HUES48 (cell line): Measurements from ENCODE around the gene FGF23.
A peak's percentile ranks its signal among the peaks of the same experiment; 100 is the strongest.

Experiments used
- H3K27ac ChIP-seq: one replicate; pipeline ENCODE4 v1.7.0; 2013; ENCODE audit warnings: low read depth, low read length, inconsistent platforms
- H3K27me3 ChIP-seq: 2 replicates; pipeline ENCODE4 v1.6.1; 2013; ENCODE audit warnings: mild to moderate bottlenecking, low read length; ENCODE audit not compliant: control insufficient read depth, insufficient read depth
- H3K36me3 ChIP-seq: 2 replicates; pipeline ENCODE4 v1.6.1; 2013; ENCODE audit warnings: low read length; ENCODE audit not compliant: control insufficient read depth, insufficient read depth
- H3K4me1 ChIP-seq: 2 replicates; pipeline ENCODE4 v1.6.1; 2013; ENCODE audit warnings: mild to moderate bottlenecking, low read length; ENCODE audit not compliant: control insufficient read depth, insufficient read depth
- H3K4me3 ChIP-seq: 2 replicates; pipeline ENCODE4 v1.5.1; 2013; ENCODE audit warnings: mild to moderate bottlenecking, low read depth, low read length
- H3K9ac ChIP-seq: 2 replicates; pipeline ENCODE4 v1.6.1; 2013; ENCODE audit warnings: mild to moderate bottlenecking, low read depth, low read length, moderate library complexity
- H3K9me3 ChIP-seq: 2 replicates; pipeline ENCODE4 v1.6.1; 2013; ENCODE audit warnings: low read length; ENCODE audit not compliant: control insufficient read depth, insufficient read depth

Gene FGF23

GRCh38 chr12:4353785-4354208 lies 25.7 kb downstream of the FGF23 start:
- no peak overlapping the region for H3K27ac ChIP-seq
- no peaks in the 10 kb centered on the region for H3K4me1 ChIP-seq
- no peaks in the 10 kb centered on the region for H3K27me3 ChIP-seq
- H3K9ac ChIP-seq = no peak overlapping the region
- H3K9me3 ChIP-seq = no peaks in the 10 kb centered on the region
- peaks cover 47% of the 10 kb centered on the region for H3K36me3 ChIP-seq
- H3K4me3 ChIP-seq = no peak overlapping the region

- Histone ChIP-seq H3K9ac (no peak overlapping the region), H3K4me1 (no peaks in the 10 kb centered on the region), H3K36me3 (peaks cover 35% of the 10 kb centered on the region), H3K27me3 (no peaks in the 10 kb centered on the region), H3K4me3 (no peak overlapping the region), H3K9me3 (no peaks in the 10 kb centered on the region), H3K27ac (no peak overlapping the region)
Measured at GRCh38 chr12:4346931-4347330, 32.6 kb downstream of the FGF23 start.

GRCh38 chr12:4331842-4332241 lies 47.7 kb downstream of the FGF23 start:
- Histone ChIP-seq H3K9me3 (no peaks in the 10 kb centered on the region), H3K27ac (no peak overlapping the region), H3K36me3 (peaks cover 39% of the 10 kb centered on the region), H3K27me3 (no peaks in the 10 kb centered on the region), H3K4me1 (no peaks in the 10 kb centered on the region), H3K4me3 (no peak overlapping the region), H3K9ac (no peak overlapping the region)

GRCh38 chr12:4331221-4331620 lies 48.3 kb downstream of the FGF23 start:
- Histone ChIP-seq H3K9ac (no peak overlapping the region), H3K4me1 (no peaks in the 10 kb centered on the region), H3K4me3 (no peak overlapping the region), H3K27me3 (no peaks in the 10 kb centered on the region), H3K36me3 (peaks cover 33% of the 10 kb centered on the region), H3K9me3 (no peaks in the 10 kb centered on the region), H3K27ac (no peak overlapping the region)

- no peaks in the 10 kb centered on the region for H3K9me3 ChIP-seq
- H3K36me3 ChIP-seq = peaks cover 30% of the 10 kb centered on the region
- no peaks in the 10 kb centered on the region for H3K27me3 ChIP-seq
- no peak overlapping the region for H3K9ac ChIP-seq
- H3K27ac ChIP-seq = no peak overlapping the region
- H3K4me3 ChIP-seq = no peak overlapping the region
- H3K4me1 ChIP-seq = no peaks in the 10 kb centered on the region
Measured at GRCh38 chr12:4330203-4330602, 49.3 kb downstream of the FGF23 start.

GRCh38 chr12:4327293-4327692 lies 52.2 kb downstream of the FGF23 start:
- Histone ChIP-seq H3K27me3 (no peaks in the 10 kb centered on the region), H3K9me3 (no peaks in the 10 kb centered on the region), H3K27ac (no peak overlapping the region), H3K36me3 (peaks cover 27% of the 10 kb centered on the region), H3K4me1 (peaks cover 3% of the 10 kb centered on the region; the same call in 1 of the 2 replicates), H3K9ac (no peak overlapping the region), H3K4me3 (no peak overlapping the region)

- H3K4me1 ChIP-seq = peaks cover 6% of the 10 kb centered on the region; the same call in 1 of the 2 replicates
- H3K27me3 ChIP-seq = no peaks in the 10 kb centered on the region
- no peak overlapping the region for H3K4me3 ChIP-seq
- no peak overlapping the region for H3K9ac ChIP-seq
- H3K36me3 ChIP-seq = peaks cover 16% of the 10 kb centered on the region
- H3K27ac ChIP-seq = no peak overlapping the region
- H3K9me3 ChIP-seq = no peaks in the 10 kb centered on the region
Measured at GRCh38 chr12:4325966-4326365, 53.5 kb downstream of the FGF23 start.

- Histone ChIP-seq H3K4me1 (peaks cover 6% of the 10 kb centered on the region; the same call in 1 of the 2 replicates), H3K4me3 (no peak overlapping the region), H3K9me3 (no peaks in the 10 kb centered on the region), H3K27me3 (no peaks in the 10 kb centered on the region), H3K9ac (no peak overlapping the region), H3K27ac (no peak overlapping the region), H3K36me3 (peaks cover 14% of the 10 kb centered on the region; the same call in 1 of the 2 replicates)
Measured at GRCh38 chr12:4324366-4324765, 55.1 kb downstream of the FGF23 start.

- no peak overlapping the region for H3K4me3 ChIP-seq
- H3K9me3 ChIP-seq = no peaks in the 10 kb centered on the region
- peaks cover 3% of the 10 kb centered on the region; the same call in 1 of the 2 replicates for H3K27me3 ChIP-seq
- H3K4me1 ChIP-seq = peaks cover 6% of the 10 kb centered on the region; the same call in 1 of the 2 replicates
- H3K36me3 ChIP-seq = peaks cover 14% of the 10 kb centered on the region; the same call in 1 of the 2 replicates
- H3K9ac ChIP-seq = no peak overlapping the region
- H3K27ac ChIP-seq = no peak overlapping the region
Measured at GRCh38 chr12:4323396-4323795, 56.1 kb downstream of the FGF23 start.

GRCh38 chr12:4322726-4323125 lies 56.8 kb downstream of the FGF23 start:
- Histone ChIP-seq H3K4me1 (peaks cover 6% of the 10 kb centered on the region; the same call in 1 of the 2 replicates), H3K36me3 (peaks cover 14% of the 10 kb centered on the region; the same call in 1 of the 2 replicates), H3K9ac (no peak overlapping the region), H3K4me3 (peak overlapping the region; percentile 81; the same call in 1 of the 2 replicates), H3K9me3 (no peaks in the 10 kb centered on the region), H3K27me3 (peaks cover 3% of the 10 kb centered on the region; the same call in 1 of the 2 replicates), H3K27ac (no peak overlapping the region)

- peaks cover 3% of the 10 kb centered on the region; the same call in 1 of the 2 replicates for H3K27me3 ChIP-seq
- peak within 1 kb of the TSS; percentile 87 for H3K27ac ChIP-seq
- H3K36me3 ChIP-seq = peaks cover 13% of the 10 kb centered on the region; the same call in 1 of the 2 replicates
- no peaks in the 10 kb centered on the region for H3K9me3 ChIP-seq
- H3K9ac ChIP-seq = peak within 1 kb of the TSS; percentile 78
- peaks cover 6% of the 10 kb centered on the region; the same call in 1 of the 2 replicates for H3K4me1 ChIP-seq
- H3K4me3 ChIP-seq = peak within 1 kb of the TSS; percentile 81
Measured at GRCh38 chr12:4320853-4321701, 58.4 kb downstream of the FGF23 start, which contains the start of gene TIGAR. Gene TIGAR (plus strand): TSS chr12:4321213. CDS start chr12:4321272, 59 bp downstream.
